ENCODE measurements around the gene SUN3. TPM values are rescaled to one million over a fixed set of nuclear protein-coding genes. Genes with fewer than 3 reads are reported as not detected.
A peak's percentile ranks its signal among the peaks of the same experiment; 100 is the strongest.
"Not testable (repeated sequence)": the region's sequence is repeated elsewhere in the genome, so short reads cannot be mapped to it uniquely, and the experiment has no call there.

Gene SUN3
- total RNA-seq, 1 donor from 2014 or later = not detected

- no peak overlapping the region for H3K27ac ChIP-seq (replicated peaks)
Observed at GRCh38 chr7:47988496-47989386, 40.2 kb downstream of the SUN3 start.

GRCh38 chr7:47982610-47983009 is 46.3 kb downstream of the SUN3 start:
- Histone ChIP-seq H3K27ac (replicated peaks) (no peak overlapping the region), H3K27me3 (ENCODE audit: low read depth) (no peaks in the 10 kb centered on the region), H3K4me1 (peaks cover 17% of the 10 kb centered on the region), H3K9me3 (replicated peaks) (no peaks in the 10 kb centered on the region), H3K4me3 (no peak overlapping the region), H3K36me3 (peaks cover 7% of the 10 kb centered on the region)
- no peak for DNase-seq
- intact Hi-C loops (cut with micrococcal nuclease) = no loop called here
- no peak for TF ChIP-seq CTCF (IDR thresholded peaks at IDR 0.05; ENCODE audit: borderline replicate concordance)

More at GRCh38 chr7:47988496-47989386, 40.2 kb downstream of the SUN3 start:
- Histone ChIP-seq H3K36me3 (no peaks in the 10 kb centered on the region), H3K9me3 (replicated peaks) (no peaks in the 10 kb centered on the region), H3K4me3 (no peak overlapping the region), H3K27me3 (ENCODE audit: low read depth) (no peaks in the 10 kb centered on the region), H3K4me1 (peaks cover 11% of the 10 kb centered on the region)
- peak; percentile 19 for TF ChIP-seq CTCF (IDR thresholded peaks at IDR 0.05; ENCODE audit: borderline replicate concordance)
- intact Hi-C loops (cut with micrococcal nuclease) = no loop called here
- no peak for DNase-seq

- intact Hi-C loops (cut with micrococcal nuclease); DNase-seq: not testable (repeated sequence)
Observed at GRCh38 chr7:47980648-47981047, 48.3 kb downstream of the SUN3 start.

GRCh38 chr7:47979832-47980181 is 49.1 kb downstream of the SUN3 start:
- Histone ChIP-seq H3K27me3 (ENCODE audit: low read depth) (no peaks in the 10 kb centered on the region), H3K36me3 (peaks cover 35% of the 10 kb centered on the region), H3K4me3 (peak overlapping the region; percentile 74), H3K9me3 (replicated peaks) (no peaks in the 10 kb centered on the region), H3K4me1 (peaks cover 28% of the 10 kb centered on the region), H3K27ac (replicated peaks) (peak overlapping the region; percentile 87)
- DNase-seq = no peak
- TF ChIP-seq CTCF (IDR thresholded peaks at IDR 0.05; ENCODE audit: borderline replicate concordance) = no peak
- intact Hi-C loops (cut with micrococcal nuclease) = no loop called here

More at GRCh38 chr7:47980648-47981047, 48.3 kb downstream of the SUN3 start:
- H3K4me3 ChIP-seq; H3K27ac ChIP-seq (replicated peaks); H3K9me3 ChIP-seq (replicated peaks); H3K27me3 ChIP-seq (ENCODE audit: low read depth): not testable (repeated sequence)
- peaks cover 26% of the 10 kb centered on the region for H3K4me1 ChIP-seq
- peaks cover 27% of the 10 kb centered on the region for H3K36me3 ChIP-seq

GRCh38 chr7:47979145-47979831 is 49.6 kb downstream of the SUN3 start, which contains the start of gene HUS1:
TSS of gene HUS1 (minus strand) at chr7:47979615. CDS start at chr7:47979519, 96 bp downstream.
- no peaks in the 10 kb centered on the region for H3K27me3 ChIP-seq (ENCODE audit: low read depth)
- TF ChIP-seq CTCF (IDR thresholded peaks at IDR 0.05; ENCODE audit: borderline replicate concordance) = no peak
- no peaks in the 10 kb centered on the region for H3K9me3 ChIP-seq (replicated peaks)
- intact Hi-C loops (cut with micrococcal nuclease) = no loop called here
- peak; percentile 92 for DNase-seq
- peaks cover 33% of the 10 kb centered on the region for H3K4me1 ChIP-seq
- H3K4me3 ChIP-seq = peak within 1 kb of the TSS; percentile 74
- H3K27ac ChIP-seq (replicated peaks) = peak within 1 kb of the TSS; percentile 87
- H3K36me3 ChIP-seq = peaks cover 41% of the 10 kb centered on the region

All from left ventricle myocardium inferior (tissue), 1 donor.